ENCODE measurements around the gene GPNMB. TPM values are rescaled to one million over a fixed set of nuclear protein-coding genes. Genes with fewer than 3 reads are reported as not detected.

Gene GPNMB
- total and polyA plus RNA-seq, 2 of the 13 experiments (the other 11 are each of a cell fraction or from before 2014, with no cell fraction given) = 1.1 to 1.6 TPM

DNA sequence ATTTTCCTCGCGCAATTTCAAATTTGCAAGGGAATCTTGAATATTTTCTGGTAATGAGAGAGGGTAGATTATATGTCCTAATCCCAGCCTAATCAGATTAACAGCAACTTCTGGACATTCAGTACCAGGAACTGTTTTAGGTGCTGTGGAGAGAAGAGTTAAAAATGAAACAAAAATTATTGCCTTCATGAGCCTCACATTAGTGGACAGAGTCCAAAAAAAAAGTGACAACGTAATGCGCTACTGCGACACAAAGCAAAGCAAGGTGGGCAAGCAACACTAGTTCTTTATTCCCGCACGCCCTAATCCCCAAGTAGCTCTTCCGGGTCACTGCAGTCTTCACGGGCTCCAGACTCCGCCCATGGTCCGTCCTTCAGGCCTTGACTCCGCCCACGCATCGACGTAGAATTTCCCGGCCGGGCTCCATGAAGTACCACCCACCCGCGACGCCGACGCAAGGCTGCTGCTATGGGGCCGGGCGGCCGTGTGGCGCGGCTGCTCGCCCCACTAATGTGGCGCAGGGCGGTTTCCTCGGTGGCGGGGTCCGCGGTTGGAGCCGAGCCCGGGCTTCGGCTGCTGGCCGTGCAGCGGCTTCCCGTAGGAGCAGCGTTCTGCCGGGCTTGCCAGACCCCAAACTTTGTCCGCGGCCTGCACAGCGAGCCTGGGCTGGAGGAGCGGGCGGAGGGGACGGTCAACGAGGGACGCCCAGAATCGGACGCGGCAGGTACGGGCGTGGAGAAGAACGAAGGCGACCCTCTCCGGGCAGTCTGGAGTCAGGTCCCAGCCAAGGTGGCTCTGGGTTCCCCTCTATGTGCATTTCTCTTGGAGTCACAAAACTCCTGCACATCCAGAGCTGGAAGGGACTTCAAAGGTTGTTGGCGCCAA lies 52.6 kb downstream of the GPNMB start, which contains the start of gene MALSU1 (continued):
- TF ChIP-seq, protein P1, sequence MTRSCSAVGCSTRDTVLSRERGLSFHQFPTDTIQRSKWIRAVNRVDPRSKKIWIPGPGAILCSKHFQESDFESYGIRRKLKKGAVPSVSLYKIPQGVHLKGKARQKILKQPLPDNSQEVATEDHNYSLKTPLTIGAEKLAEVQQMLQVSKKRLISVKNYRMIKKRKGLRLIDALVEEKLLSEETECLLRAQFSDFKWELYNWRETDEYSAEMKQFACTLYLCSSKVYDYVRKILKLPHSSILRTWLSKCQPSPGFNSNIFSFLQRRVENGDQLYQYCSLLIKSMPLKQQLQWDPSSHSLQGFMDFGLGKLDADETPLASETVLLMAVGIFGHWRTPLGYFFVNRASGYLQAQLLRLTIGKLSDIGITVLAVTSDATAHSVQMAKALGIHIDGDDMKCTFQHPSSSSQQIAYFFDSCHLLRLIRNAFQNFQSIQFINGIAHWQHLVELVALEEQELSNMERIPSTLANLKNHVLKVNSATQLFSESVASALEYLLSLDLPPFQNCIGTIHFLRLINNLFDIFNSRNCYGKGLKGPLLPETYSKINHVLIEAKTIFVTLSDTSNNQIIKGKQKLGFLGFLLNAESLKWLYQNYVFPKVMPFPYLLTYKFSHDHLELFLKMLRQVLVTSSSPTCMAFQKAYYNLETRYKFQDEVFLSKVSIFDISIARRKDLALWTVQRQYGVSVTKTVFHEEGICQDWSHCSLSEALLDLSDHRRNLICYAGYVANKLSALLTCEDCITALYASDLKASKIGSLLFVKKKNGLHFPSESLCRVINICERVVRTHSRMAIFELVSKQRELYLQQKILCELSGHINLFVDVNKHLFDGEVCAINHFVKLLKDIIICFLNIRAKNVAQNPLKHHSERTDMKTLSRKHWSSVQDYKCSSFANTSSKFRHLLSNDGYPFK (CRISPR knock-in tag; IDR thresholded peaks at IDR 0.05; ENCODE audit: borderline replicate concordance) = peak; percentile 78; the same call in 1 of the 2 replicates
- no peak for TF ChIP-seq ZSCAN5A (CRISPR knock-in tag; IDR thresholded peaks at IDR 0.05; ENCODE audit: borderline replicate concordance)
- peak; percentile 90 for TF ChIP-seq YEATS4 (CRISPR knock-in tag; IDR thresholded peaks at IDR 0.05; ENCODE audit: borderline replicate concordance)
- TF ChIP-seq AHDC1 (CRISPR knock-in tag; IDR thresholded peaks at IDR 0.05; ENCODE audit: borderline replicate concordance) = no peak
- TF ChIP-seq ATF7 (IDR thresholded peaks at IDR 0.05) = no peak
- peak; percentile 71; the same call in 1 of the 2 replicates for TF ChIP-seq ATF7 (CRISPR knock-in tag; IDR thresholded peaks at IDR 0.05)
- no peak for TF ChIP-seq TBP (CRISPR knock-in tag; IDR thresholded peaks at IDR 0.05)
- TF ChIP-seq NRL (CRISPR knock-in tag; IDR thresholded peaks at IDR 0.05; ENCODE audit: borderline replicate concordance) = peak; percentile 84; the same call in 1 of the 2 replicates
- no peak for TF ChIP-seq ATRX (CRISPR knock-in tag; IDR thresholded peaks at IDR 0.05; ENCODE audit: borderline replicate concordance)
- TF ChIP-seq ZBTB34 (CRISPR knock-in tag; IDR thresholded peaks at IDR 0.05) = peak; percentile 51; the same call in 1 of the 2 replicates
- 0 out of 2 replicates have a peak, but pooled peaks have one; percentile 17 for TF ChIP-seq HOXD1 (CRISPR knock-in tag; IDR thresholded peaks at IDR 0.05)
- peak; percentile 42 for TF ChIP-seq SKI (IDR thresholded peaks at IDR 0.05; ENCODE audit: partially characterized antibody)
- no peak for TF ChIP-seq ZNF644 (CRISPR knock-in tag; IDR thresholded peaks at IDR 0.05; ENCODE audit: low read depth)
- TF ChIP-seq RCOR2 (CRISPR knock-in tag; IDR thresholded peaks at IDR 0.05) = 0 out of 2 replicates have a peak, but pooled peaks have one; percentile 11
- TF ChIP-seq ZSCAN29 (CRISPR knock-in tag; conservative IDR thresholded peaks at IDR 0.05) = 0 out of 2 replicates have a peak, but pooled peaks have one; percentile 46
- TF ChIP-seq ZNF577 (CRISPR knock-in tag; IDR thresholded peaks at IDR 0.05; ENCODE audit: borderline replicate concordance, low read depth) = no peak
- TF ChIP-seq MAX (IDR thresholded peaks at IDR 0.05) = no peak; the same call in 1 of the 2 replicates

Measured in HepG2 (cell line).